ENCODE results near the gene LSM10. TPM values are rescaled to one million over a fixed set of nuclear protein-coding genes. Genes with fewer than 3 reads are reported as not detected.

Gene LSM10
- total RNA-seq, 1 experiment from 2014 or later = 19.2 TPM

GRCh38 chr1:36390411-36390810, 7.3 kb downstream of the LSM10 start:
- H3K4me3 ChIP-seq (ENCODE audit: low read length) = no peak overlapping the region
- H2AFZ ChIP-seq (ENCODE audit: low read length) = no peak overlapping the region
- H3K27ac ChIP-seq (ENCODE audit: low read length) = no peak overlapping the region
- H3K9me2 ChIP-seq (replicated peaks; ENCODE audit: low read length) = no peaks in the 10 kb centered on the region
- no peak for ATAC-seq
- DNase-seq = no peak
- peaks cover 12% of the 10 kb centered on the region for H3K36me3 ChIP-seq (ENCODE audit: low read depth, low read length)
- intact Hi-C loops (cut with micrococcal nuclease) = no loop called here
- TF ChIP-seq EZH2 (IDR thresholded peaks at IDR 0.05; ENCODE audit: low read length, unreplicated experiment) = no peak
- TF ChIP-seq EZH2phosphoT487 (IDR thresholded peaks at IDR 0.05; ENCODE audit: borderline replicate concordance, low read length) = no peak
- TF ChIP-seq CTCF (conservative IDR thresholded peaks at IDR 0.05; ENCODE audit: low read depth, low read length) = no peak
- POLR2A ChIA-PET (ENCODE audit: unreplicated experiment) = no interaction called here
- no TSS peak for BruUV-seq (replicated peaks)
- H3K27me3 ChIP-seq (ENCODE audit: low read length) = no peaks in the 10 kb centered on the region
- H3K4me2 ChIP-seq (ENCODE audit: low read length) = no peak overlapping the region
- H4K20me1 ChIP-seq (ENCODE audit: low read length) = no peaks in the 10 kb centered on the region
- no peak overlapping the region for H3K9ac ChIP-seq (ENCODE audit: low read length)
- peaks cover 2% of the 10 kb centered on the region for H3K79me2 ChIP-seq (ENCODE audit: low read length)
- peaks cover 14% of the 10 kb centered on the region for H3K4me1 ChIP-seq (ENCODE audit: insufficient read depth, low read length)
- no peaks in the 10 kb centered on the region for H3K9me3 ChIP-seq (ENCODE audit: low read length)
- CTCF ChIA-PET = no interaction called here
- peaks cover 6% of the 10 kb centered on the region for H3F3A ChIP-seq (ENCODE audit: low read length, unreplicated experiment)

GRCh38 chr1:36389999-36390398, 7.7 kb downstream of the LSM10 start:
- no peak for ATAC-seq
- TF ChIP-seq EZH2phosphoT487 (IDR thresholded peaks at IDR 0.05; ENCODE audit: borderline replicate concordance, low read length) (no peak), EZH2 (IDR thresholded peaks at IDR 0.05; ENCODE audit: low read length, unreplicated experiment) (no peak), CTCF (conservative IDR thresholded peaks at IDR 0.05; ENCODE audit: low read depth, low read length) (no peak)
- Histone ChIP-seq H3K9ac (ENCODE audit: low read length) (no peak overlapping the region), H3K9me3 (ENCODE audit: low read length) (no peaks in the 10 kb centered on the region), H3K27ac (ENCODE audit: low read length) (no peak overlapping the region), H3K4me2 (ENCODE audit: low read length) (no peak overlapping the region), H3F3A (ENCODE audit: low read length, unreplicated experiment) (peaks cover 6% of the 10 kb centered on the region), H3K27me3 (ENCODE audit: low read length) (no peaks in the 10 kb centered on the region), H2AFZ (ENCODE audit: low read length) (no peak overlapping the region), H3K4me3 (ENCODE audit: low read length) (no peak overlapping the region), H3K79me2 (ENCODE audit: low read length) (peaks cover 6% of the 10 kb centered on the region), H3K4me1 (ENCODE audit: insufficient read depth, low read length) (peaks cover 14% of the 10 kb centered on the region), H3K9me2 (replicated peaks; ENCODE audit: low read length) (no peaks in the 10 kb centered on the region), H3K36me3 (ENCODE audit: low read depth, low read length) (peaks cover 12% of the 10 kb centered on the region), H4K20me1 (ENCODE audit: low read length) (no peaks in the 10 kb centered on the region)
- ChIA-PET POLR2A (ENCODE audit: unreplicated experiment) (no interaction called here), CTCF (no interaction called here)
- DNase-seq = no peak
- no TSS peak for BruUV-seq (replicated peaks)
- intact Hi-C loops (cut with micrococcal nuclease) = loop anchor here (5.0 kb wide), 1 partner anchor 48 kb away; no protein-coding TSS in a partner anchor

GRCh38 chr1:36389261-36389660, 8.4 kb downstream of the LSM10 start:
- peaks cover 19% of the 10 kb centered on the region for H3K4me1 ChIP-seq (ENCODE audit: insufficient read depth, low read length)
- H3K4me3 ChIP-seq (ENCODE audit: low read length) = no peak overlapping the region
- DNase-seq = no peak
- no peaks in the 10 kb centered on the region for H3K9me3 ChIP-seq (ENCODE audit: low read length)
- CTCF ChIA-PET = no interaction called here
- BruUV-seq (replicated peaks) = no TSS peak
- H3K4me2 ChIP-seq (ENCODE audit: low read length) = no peak overlapping the region
- no peak for ATAC-seq
- peaks cover 6% of the 10 kb centered on the region for H3F3A ChIP-seq (ENCODE audit: low read length, unreplicated experiment)
- H2AFZ ChIP-seq (ENCODE audit: low read length) = no peak overlapping the region
- intact Hi-C loops (cut with micrococcal nuclease) = loop anchor here (5.0 kb wide), 1 partner anchor 47 kb away; no protein-coding TSS in a partner anchor
- H3K27me3 ChIP-seq (ENCODE audit: low read length) = no peaks in the 10 kb centered on the region
- H3K79me2 ChIP-seq (ENCODE audit: low read length) = peaks cover 14% of the 10 kb centered on the region
- H3K9ac ChIP-seq (ENCODE audit: low read length) = no peak overlapping the region
- POLR2A ChIA-PET (ENCODE audit: unreplicated experiment) = interaction anchor here (0.6 kb wide), 1 partner anchor 8 kb away, joined by 4 read pairs; the partner anchor contains the start of gene LSM10
- H3K36me3 ChIP-seq (ENCODE audit: low read depth, low read length) = peaks cover 12% of the 10 kb centered on the region
- TF ChIP-seq EZH2 (IDR thresholded peaks at IDR 0.05; ENCODE audit: low read length, unreplicated experiment) (no peak), EZH2phosphoT487 (IDR thresholded peaks at IDR 0.05; ENCODE audit: borderline replicate concordance, low read length) (no peak), CTCF (conservative IDR thresholded peaks at IDR 0.05; ENCODE audit: low read depth, low read length) (no peak)
- H3K9me2 ChIP-seq (replicated peaks; ENCODE audit: low read length) = no peaks in the 10 kb centered on the region
- peaks cover 5% of the 10 kb centered on the region; the same call in 1 of the 2 replicates for H4K20me1 ChIP-seq (ENCODE audit: low read length)
- H3K27ac ChIP-seq (ENCODE audit: low read length) = no peak overlapping the region

Measured in PC-3 (cell line).